ENCODE results near the gene SEMA5A.

The SEMA5A gene

GRCh38 chr5:9381464-9381863, 164.4 kb downstream of the SEMA5A start:
- no peak for DNase-seq

GRCh38 chr5:9380109-9380508, 165.8 kb downstream of the SEMA5A start:
- H3K4me1 ChIP-seq: no peaks in the 10 kb centered on the region

More at GRCh38 chr5:9381464-9381863, 164.4 kb downstream of the SEMA5A start:
- H3K36me3 ChIP-seq: no peaks in the 10 kb centered on the region
- H3K4me3 ChIP-seq (ENCODE audit: low read depth, low read length): no peak overlapping the region
- H3K9me3 ChIP-seq: no peaks in the 10 kb centered on the region
- H3K4me1 ChIP-seq: no peaks in the 10 kb centered on the region
- TF ChIP-seq, protein P1, sequence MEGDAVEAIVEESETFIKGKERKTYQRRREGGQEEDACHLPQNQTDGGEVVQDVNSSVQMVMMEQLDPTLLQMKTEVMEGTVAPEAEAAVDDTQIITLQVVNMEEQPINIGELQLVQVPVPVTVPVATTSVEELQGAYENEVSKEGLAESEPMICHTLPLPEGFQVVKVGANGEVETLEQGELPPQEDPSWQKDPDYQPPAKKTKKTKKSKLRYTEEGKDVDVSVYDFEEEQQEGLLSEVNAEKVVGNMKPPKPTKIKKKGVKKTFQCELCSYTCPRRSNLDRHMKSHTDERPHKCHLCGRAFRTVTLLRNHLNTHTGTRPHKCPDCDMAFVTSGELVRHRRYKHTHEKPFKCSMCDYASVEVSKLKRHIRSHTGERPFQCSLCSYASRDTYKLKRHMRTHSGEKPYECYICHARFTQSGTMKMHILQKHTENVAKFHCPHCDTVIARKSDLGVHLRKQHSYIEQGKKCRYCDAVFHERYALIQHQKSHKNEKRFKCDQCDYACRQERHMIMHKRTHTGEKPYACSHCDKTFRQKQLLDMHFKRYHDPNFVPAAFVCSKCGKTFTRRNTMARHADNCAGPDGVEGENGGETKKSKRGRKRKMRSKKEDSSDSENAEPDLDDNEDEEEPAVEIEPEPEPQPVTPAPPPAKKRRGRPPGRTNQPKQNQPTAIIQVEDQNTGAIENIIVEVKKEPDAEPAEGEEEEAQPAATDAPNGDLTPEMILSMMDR (IDR thresholded peaks at IDR 0.05; ENCODE audit: low read depth, low read length): no peak
- no peaks in the 10 kb centered on the region for H3K27me3 ChIP-seq

GRCh38 chr5:9376363-9377117, 169.3 kb downstream of the SEMA5A start:
- H3K27me3 ChIP-seq: no peaks in the 10 kb centered on the region
- no peaks in the 10 kb centered on the region for H3K4me1 ChIP-seq
- H3K9me3 ChIP-seq: no peaks in the 10 kb centered on the region
- no peak for DNase-seq
- TF ChIP-seq, protein P1 (IDR thresholded peaks at IDR 0.05; ENCODE audit: low read depth, low read length): no peak
- no peaks in the 10 kb centered on the region for H3K36me3 ChIP-seq
- H3K4me3 ChIP-seq (ENCODE audit: low read depth, low read length): no peak overlapping the region

More at GRCh38 chr5:9380109-9380508, 165.8 kb downstream of the SEMA5A start:
- Histone ChIP-seq H3K27me3 (no peaks in the 10 kb centered on the region), H3K4me3 (ENCODE audit: low read depth, low read length) (no peak overlapping the region), H3K9me3 (no peaks in the 10 kb centered on the region), H3K36me3 (no peaks in the 10 kb centered on the region)
- TF ChIP-seq, protein P1 (IDR thresholded peaks at IDR 0.05; ENCODE audit: low read depth, low read length): no peak
- no peak for DNase-seq

GRCh38 chr5:9375756-9376155, 170.1 kb downstream of the SEMA5A start:
- Histone ChIP-seq H3K27me3 (no peaks in the 10 kb centered on the region), H3K4me1 (no peaks in the 10 kb centered on the region), H3K36me3 (no peaks in the 10 kb centered on the region), H3K4me3 (ENCODE audit: low read depth, low read length) (no peak overlapping the region), H3K9me3 (no peaks in the 10 kb centered on the region)
- TF ChIP-seq, protein P1 (IDR thresholded peaks at IDR 0.05; ENCODE audit: low read depth, low read length): no peak
- no peak for DNase-seq

DNA sequence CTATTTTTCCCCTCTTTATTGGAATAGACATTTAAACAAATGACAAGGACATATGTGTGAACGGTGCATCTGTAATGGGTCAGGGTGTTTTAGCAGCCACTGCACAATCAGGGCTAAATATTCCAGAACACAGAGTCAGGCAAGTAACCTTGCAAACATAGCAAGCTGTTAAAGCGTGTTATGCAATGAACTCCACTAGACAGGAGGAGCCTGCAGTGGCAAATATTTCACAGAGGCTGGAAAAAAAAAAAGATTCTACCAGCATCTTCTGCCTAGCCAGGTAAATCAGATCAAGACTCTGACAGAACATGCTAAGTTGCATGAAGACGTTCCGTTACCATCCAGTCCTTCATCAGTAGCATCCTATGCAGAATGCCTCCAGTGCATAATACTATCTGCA, 171.8 kb downstream of the SEMA5A start:
- TF ChIP-seq, protein P1 (IDR thresholded peaks at IDR 0.05; ENCODE audit: low read depth, low read length): no peak
- no peak overlapping the region for H3K4me3 ChIP-seq (ENCODE audit: low read depth, low read length)
- no peaks in the 10 kb centered on the region for H3K9me3 ChIP-seq
- no peaks in the 10 kb centered on the region for H3K4me1 ChIP-seq
- H3K27me3 ChIP-seq: no peaks in the 10 kb centered on the region
- no peaks in the 10 kb centered on the region for H3K36me3 ChIP-seq
- no peak for DNase-seq

DNA sequence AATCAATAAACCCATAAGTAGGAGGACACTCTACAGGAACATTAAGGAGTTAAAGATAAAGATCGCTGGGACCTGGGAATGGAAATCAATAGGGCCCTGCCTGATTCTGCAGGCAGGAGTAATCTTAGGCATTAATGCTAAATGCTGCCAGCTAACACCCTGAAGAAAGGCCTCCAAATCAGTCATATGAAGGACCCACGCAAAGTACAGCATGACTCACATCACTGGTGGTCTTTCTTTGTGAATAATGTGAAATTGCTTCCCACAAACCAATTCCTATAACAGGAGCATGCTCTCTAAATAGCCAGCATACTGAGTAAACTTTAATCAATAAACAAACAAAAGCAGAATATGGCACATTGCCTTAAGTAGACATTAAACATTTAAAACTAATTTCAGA, 172.3 kb downstream of the SEMA5A start:
- no peaks in the 10 kb centered on the region for H3K36me3 ChIP-seq
- no peaks in the 10 kb centered on the region for H3K27me3 ChIP-seq
- H3K4me1 ChIP-seq: no peaks in the 10 kb centered on the region
- no peak overlapping the region for H3K4me3 ChIP-seq (ENCODE audit: low read depth, low read length)
- no peak for DNase-seq
- H3K9me3 ChIP-seq: no peaks in the 10 kb centered on the region
- TF ChIP-seq, protein P1 (IDR thresholded peaks at IDR 0.05; ENCODE audit: low read depth, low read length): no peak
